Superior temporal gyrus (tissue), 1 donor: ENCODE results near the gene GRIP2.

Source experiments
- DNase-seq: peaks from one replicate; pipeline ENCODE4 v3.0.0-alpha.2; 2016; ENCODE audit errors: extremely low spot score

GRIP2 gene

DNA sequence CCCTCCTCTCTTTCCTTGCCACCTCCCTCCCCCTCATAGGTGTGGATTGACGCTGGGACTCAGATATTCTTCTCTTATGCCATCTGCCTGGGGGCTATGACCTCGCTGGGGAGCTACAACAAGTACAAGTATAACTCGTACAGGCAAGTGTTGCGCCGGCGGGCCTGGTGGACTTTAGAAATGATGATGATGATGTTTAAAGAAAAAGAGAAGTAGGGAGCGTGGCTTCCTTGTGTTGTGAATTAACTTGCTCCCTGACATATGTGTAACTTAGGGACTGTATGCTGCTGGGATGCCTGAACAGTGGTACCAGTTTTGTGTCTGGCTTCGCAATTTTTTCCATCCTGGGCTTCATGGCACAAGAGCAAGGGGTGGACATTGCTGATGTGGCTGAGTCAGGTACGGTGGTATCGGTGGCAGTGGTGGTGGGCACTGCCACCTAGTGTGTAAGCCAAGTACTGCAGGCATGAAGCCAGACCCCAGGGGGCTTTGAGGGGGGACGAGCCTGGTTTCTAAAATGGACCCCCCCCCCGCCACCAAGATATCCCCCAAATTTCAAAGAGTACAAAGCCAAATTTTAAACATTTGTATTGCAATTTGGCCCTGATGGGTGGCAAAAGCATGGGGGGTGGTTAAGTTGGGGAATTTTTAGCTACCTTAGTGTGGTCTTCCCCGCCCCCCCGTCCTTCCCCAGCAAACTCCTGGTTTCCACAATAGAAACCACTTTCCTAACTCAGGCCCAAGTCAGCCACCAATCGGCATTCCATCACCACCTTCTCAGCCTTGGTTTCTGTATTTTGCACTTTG is 72.1 kb downstream of the GRIP2 start:
- peak; percentile 62 for DNase-seq

DNA sequence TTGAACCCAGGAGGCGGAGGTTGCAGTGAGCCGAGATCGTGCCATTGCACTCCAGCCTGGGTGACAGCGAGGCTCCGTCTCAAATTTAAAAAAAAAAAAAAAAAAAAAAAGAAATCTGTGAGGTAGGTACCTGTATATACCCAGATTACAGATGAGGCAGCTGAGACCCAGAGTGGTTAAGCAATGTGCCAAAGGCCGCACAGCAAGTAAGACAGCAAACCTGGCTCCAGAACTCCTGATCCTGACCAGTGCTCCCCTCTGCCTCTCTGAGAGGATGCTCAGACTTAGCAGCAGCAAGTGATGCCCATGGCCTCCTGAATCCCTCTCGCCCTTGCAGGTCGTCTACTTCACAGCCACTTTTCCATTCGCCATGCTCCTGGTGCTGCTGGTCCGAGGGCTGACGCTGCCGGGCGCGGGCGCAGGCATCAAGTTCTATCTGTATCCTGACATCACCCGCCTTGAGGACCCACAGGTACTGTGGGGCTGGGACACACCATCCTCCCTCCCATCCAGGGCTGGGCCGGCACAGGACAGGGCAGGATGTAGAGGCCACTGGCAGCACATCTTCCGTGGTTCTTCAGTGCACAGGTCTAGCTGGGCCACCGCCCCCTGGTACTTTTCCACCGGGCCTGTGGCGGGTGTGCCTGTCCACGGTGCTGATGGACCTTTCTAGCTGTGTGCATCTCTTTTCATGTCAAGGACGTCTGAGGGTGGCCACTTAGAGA is 73.8 kb downstream of the GRIP2 start:
- no peak for DNase-seq

DNA sequence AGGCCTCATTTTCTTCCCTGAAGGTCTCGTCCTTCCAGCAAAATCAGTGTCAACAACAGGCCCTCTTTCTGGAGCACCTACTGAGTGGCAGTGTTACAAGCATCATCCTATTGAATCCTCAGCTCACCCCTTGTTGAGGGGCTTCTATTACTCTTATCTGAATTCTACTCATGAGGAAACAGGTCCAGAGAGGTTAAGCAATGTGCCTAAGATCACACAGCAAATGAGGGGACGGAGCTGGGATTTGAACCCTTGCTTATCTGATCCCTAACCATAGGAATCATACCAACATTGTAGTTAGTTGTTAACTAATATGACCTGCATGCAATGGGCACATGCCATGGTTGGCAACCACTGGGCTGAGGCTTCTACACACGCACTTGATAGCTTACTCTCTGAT is 74.7 kb downstream of the GRIP2 start:
- no peak for DNase-seq

DNA sequence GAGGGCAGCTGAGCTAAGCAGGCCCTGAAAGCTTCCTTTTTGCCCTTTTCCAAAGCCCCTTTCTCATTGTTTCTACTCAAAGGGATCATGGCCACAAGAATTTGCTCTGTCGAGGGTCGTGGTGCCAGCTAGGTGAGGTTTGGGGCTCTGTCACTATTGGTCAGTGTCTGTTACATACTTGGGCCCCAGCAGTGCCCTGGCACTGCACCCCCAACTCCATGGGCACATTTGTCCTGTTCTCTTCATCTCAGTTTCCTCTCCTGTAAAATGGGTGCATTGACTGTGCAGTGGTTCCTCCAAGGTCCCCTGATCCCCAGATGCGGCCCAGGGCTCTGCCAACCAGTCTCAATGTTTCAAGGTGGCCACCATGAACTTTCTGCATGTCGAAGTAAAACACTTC is 75.6 kb downstream of the GRIP2 start:
- DNase-seq: no peak

DNA sequence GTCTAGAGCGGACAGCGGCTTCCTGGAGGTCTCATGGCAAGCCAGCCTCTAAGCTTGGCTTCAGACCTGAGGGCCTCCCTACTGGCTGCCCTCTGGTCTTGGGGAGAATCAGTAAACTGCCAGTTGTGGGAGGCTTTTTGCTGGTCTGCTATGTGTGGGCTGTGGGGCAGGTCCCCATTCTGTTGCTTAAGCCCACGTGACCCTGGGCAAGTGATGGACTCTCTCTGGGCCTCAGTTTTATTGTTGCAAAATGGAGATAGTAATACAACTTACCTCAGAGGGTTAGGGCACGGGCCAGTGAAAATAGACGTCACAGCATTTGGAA is 76.0 kb downstream of the GRIP2 start:
- DNase-seq: no peak

DNA sequence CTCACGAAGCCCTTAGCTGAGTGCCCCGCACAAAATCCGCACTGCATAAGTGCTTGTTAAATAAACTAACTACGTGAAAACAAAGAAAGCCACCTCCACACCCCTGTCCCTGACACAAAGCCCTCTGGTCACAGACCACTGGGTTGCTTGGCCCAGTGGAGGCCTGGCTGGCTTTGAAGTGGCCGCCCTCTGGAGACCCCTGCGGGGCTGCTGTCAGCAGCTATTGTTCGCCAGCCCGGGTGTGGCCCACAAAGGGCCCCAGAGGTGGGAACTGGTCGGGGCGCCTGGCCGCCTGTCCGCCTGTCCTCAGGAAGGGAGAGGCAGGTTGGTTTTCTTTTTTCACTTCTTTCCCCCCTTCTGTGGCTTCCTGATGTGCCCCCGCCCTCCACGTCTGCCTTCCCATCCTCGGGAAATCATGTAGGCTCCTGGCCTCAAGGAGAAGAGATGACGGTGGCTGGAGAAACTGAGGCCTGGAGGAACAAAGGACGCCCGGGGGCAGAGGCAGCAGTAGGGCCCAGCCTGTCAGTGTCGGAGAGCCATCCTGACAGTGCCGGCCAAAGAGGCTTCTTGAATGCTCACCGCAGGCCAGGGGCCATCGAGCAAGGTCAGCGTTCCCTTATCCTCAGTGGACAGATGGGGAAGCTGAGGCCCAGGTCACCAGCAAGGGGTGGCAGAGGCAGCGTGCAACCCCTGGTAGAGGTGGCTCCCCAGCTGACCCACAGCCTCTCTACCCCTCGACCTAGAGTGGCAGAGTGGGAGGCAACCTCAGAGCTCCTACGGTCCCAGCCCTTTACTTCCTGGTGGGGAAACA is 76.6 kb downstream of the GRIP2 start:
- no peak for DNase-seq

DNA sequence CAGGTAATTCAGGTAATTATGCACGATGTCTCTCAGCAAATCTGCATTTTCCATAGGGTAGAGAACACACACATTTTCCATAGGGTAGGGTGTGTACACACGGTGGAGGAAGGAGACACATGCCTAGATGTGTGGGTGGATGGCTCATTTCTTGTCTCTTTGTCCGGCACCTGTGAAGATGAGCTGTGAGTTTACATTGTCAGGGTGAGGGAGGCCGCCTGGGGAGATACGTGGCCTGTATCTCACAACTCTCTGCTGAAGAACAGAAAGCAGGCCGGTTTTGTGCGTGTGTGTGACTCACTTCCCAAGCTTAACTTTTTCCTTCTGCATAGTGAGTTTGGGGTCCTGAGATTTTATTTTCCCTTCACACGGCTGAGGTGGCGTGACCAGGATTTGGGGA is 77.4 kb downstream of the GRIP2 start:
- DNase-seq: no peak

DNA sequence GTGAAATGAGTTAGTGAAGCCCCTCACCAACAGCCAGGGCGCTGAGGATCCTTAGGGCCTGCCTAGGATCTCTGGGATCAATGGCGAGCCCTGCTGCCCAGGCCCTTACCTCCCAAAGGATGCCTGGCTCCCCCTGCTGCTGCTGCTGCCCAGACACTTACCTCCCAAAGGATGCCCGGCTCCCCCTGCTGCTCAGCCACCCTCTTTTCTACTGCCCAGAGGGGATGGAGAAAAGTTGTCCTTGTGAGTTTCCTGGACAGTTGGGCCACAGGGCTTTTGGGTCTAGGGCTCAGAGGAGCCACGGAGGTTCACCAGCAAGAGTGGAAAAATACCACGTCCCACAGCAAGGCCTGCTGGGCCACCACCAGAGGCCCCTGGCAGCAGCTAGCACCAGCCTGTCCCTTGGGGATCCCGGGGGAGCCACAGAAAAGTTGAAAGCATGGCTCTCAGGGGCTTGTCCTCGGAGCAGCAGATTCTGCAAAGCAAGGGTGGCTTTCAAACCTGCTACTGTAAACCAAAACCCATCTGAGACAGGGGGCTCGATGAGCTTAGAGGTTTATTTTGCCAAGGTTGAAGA is 78.3 kb downstream of the GRIP2 start:
- peak; percentile 57 for DNase-seq

DNA sequence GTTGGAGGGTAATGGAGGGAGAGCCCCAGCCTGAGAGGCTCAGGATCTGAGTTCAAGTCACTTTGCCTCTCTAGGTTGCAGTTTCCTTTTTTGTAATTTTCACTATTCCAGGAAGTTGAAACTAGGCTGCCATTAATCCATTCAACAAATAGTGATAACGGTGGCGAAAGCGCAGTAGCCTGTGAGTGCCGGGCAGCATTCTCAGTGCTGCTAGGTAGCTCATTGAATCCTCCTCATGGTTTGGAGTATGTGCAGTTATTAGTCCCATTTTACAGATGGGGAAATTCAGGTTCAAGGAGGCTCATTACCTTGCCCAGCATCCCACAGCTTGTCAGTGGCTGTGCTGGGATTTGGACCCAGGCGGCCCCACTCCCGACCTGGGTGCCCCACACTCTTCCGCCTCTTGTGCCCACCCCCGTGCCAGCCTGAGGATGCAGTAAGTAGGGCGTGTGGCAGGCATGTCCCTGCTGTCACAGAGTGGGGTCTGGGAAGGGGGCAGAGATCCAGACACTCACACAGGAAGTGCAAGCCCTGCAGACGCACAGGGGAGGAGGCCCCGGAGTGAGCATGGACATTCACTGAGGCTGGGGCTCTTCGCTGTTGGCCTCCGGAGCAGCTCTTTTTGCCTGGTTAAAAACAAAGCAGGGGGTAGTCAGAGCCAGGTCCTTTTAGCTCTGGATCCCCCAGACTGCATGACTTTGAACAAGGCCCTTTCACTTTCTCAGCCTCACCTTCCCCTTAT is 79.0 kb downstream of the GRIP2 start:
- DNase-seq: no peak

DNA sequence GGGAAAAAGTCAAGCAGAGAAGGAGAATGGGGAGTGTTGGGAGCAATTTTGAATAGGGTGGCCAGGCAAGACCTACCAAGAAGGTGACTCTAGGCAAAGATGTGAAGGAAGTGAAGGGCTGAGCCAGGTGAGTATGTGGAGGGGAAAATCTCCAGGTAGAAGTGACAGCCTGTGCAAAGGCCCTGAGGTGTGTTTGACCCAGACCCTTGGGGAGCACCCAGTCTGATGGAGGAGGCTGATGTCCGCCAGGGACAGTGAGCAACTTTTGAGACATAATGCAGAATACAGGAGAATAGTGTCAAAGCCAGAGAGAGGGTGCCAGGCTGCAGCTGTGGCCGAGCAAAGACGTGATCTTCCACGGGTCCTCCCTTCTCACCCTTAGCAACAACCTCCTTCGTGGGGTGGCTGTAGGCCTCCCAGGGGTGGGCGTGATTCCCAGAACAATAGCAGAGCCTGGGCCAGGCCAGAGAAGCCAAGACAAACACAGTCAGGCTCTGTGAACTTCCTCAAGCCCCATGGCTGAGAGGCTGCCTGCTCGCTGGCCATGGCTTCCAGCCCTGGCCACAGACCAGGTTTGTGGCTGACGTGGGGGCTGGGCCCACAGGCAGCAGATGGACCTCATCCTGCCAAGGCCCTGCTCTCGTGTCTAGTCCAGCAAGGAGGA is 79.7 kb downstream of the GRIP2 start:
- DNase-seq: peak; percentile 82

DNA sequence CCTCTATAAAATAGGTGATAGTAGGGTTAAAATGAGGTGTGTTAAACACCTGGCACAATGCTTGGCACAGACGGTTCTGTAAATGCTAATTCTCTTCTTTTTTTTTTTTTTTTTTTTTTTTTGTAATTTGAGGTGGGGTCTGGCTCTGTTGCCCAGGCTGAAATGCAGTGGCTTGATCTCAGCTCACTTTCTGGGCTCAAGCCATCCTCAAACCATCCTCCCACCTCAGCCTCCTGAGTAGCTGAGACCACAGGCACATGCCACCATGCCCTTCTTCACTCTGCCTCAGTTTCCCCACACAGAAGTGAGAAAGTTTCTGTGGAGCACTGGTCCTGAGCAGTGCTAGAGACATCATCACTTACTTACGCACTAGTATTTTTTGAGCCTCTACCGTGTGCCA is 80.4 kb downstream of the GRIP2 start:
- DNase-seq: no peak

DNA sequence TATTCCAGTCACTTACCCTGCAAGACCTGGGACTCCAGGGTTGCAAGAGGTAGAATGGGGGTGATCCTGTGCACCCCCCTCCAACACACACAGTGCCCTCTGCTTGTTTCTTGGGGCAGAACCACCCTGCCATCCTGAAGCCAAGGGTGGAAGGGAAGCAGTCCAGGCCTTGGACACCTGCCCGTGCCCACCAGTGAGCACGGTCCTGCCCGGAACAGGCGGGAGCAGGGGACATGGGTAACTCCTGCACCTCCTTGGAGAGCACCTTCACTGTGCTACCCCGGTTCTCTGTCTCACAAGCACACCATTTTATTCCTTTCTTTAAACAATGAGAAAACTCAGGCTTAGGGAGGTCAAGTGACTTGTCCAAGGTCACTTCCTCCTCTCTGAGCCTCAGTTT is 80.8 kb downstream of the GRIP2 start:
- DNase-seq: no peak

DNA sequence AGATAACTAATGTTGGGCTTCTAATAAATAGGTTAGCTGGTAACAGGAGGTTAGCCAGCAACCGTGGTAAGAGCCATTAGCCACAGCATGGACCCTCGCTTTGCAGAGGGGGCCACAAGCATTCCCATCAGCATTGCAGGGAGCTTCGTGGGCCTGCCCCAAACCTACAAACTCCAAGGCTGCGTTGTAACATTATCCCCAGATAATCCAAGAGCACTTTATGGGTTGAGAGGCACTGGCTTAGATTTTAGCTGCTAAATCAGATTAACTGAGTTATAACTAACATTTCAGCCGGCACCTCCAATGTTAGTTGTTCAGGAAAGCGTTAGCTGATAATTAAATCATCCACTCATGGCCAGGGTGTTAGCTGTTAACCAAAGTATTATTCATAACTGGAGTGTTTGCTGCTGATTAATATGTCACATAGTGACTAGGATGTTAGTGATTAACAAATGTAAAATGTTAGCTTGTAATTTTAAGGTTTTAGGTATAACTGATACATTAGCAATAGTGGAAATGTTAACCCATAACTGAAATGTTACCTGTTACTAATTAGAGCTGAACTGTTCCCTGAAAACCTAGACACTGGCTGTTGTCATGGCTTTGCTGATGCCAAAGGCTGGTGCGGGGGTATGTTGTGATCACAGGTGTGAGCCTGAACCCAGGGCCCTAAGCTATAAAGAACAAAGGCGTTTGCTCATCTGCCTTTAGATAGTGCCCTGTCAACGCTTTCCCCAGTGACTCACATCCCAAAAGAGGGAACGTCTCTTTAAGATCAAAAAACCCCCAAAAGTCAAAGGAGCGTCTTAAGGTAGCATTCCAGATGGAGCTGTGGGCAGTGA is 81.5 kb downstream of the GRIP2 start:
- DNase-seq: no peak

DNA sequence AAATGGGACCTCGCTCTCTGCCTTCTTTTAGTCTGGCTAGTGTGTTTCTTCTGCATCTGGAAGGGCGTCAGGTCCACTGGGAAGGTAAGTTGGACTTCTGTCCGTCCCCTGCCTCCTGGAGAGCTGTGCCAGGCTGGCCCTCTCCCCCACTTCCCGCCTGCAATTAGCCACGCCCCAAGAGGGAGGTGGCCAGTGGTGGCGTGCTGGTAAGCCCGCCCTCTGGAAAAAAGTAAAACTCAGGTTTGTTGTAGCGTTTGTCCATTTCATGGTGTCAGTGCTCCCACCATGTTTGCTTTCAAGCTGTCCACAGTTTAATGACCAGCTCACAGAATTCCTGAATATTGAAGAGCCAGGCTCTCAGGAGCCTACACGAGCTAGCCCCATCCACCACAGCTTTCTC is 82.1 kb downstream of the GRIP2 start:
- no peak for DNase-seq

DNA sequence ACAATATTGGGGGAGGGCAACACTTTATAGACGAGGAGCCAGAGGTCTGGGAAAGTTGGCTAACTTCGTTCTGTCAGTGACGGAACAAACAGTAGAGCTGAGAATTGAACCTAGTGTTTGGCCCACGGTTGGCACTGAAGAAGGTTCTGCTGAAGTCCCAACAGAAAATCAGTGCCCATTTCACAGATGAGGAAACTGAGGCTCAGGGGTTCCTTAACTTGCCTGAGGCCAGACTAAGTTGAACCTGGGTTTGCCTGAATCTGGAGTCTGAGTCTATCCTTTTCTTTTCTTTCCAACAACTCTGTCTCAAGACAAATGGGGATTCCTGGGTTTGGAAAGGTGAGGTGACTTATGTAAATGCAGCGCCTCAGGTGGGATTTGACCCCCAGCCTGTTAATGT is 82.7 kb downstream of the GRIP2 start:
- DNase-seq: no peak

DNA sequence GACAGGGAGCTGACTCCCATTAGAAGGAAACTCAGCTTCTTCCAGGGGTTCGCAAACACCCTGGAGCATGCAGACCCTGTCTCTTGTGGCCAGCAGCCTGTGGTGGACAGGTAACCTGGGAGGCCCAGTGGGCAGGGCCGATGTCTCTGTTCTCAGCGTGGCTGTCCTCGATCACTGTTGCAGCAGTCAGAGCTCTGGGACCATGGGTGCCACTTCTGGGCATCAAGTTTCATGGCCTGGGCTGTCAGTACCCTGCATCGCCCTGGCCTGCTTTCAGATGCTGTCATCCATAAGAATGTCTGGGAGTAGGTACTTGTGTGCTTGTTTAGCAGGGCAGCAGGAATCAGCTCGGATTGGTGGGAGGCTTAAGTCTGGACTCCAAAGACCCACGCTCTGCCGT is 83.3 kb downstream of the GRIP2 start:
- no peak for DNase-seq

DNA sequence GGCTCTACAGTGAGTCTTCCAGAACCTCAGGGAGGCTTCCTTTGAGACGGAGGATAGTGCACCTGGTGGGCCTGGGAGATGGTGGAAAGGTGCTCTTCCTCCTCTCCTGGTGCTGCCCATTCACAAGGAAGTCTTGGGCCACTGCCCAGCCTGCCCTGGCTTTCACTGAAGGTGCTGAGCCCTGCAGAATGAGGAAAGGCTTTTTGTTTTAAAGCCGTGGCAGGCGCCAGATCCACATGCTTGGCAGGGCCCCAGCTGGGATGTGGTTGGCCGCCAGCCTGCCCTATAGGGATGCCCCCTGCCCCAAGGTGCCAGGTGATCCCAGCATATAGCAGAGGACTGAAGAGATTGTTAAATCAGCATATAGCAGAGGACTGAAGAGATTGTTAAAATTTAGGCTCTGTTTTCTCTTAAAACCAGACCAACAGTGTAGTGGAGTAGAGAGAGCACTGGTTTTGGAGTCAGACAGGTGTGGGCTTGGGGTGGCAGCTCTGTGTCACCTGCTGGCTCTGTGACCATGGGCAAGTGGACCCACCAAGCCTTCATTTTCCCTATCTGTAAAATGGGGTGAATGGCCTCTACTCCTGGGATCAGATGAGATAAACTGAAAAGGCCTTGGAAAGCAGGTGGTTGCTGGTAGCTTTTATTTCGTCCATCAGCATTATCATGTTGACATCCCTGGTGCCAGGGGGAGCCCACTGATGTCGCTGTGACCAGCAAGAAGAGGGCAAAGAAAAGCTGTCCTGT is 84.4 kb downstream of the GRIP2 start:
- DNase-seq: no peak

DNA sequence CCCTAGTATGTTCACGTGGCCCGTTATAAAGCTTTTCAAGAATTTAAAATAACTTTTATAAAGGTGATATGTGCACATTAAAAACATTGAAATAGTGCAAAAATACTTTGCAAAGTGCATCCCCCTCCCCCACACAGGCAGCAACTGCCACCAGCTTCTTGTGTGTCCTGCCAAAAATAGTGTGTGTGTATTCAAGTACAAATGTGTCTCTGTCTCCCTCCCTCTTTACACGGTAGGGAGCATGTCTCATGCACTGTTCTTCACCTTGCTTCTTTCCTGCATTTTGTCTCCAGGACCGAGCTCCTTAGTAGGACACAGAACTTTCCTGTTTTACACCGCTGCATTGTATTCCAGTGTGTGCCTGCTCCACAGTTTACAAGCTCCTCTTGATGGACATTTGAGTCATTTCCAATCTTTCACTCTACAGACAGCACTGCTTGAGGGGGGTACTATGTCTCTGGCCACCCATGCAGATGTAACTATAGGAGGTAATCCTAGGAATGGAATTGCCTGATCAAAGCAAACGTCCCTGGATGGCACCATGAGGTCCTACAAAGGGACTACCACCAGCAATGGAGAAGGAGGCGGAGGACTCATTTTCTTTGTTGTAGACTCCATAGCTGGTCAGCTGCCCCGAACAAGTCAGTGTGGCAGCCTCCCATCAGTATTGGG is 85.4 kb downstream of the GRIP2 start:
- no peak for DNase-seq
